ENCODE results near the gene WDFY2. TPM values are rescaled to one million over a fixed set of nuclear protein-coding genes. Genes with fewer than 3 reads are reported as not detected.

The WDFY2 gene
- total and polyA plus RNA-seq, 8 donors, result 1.4 to 22.6 (median 10.4) TPM

- no peak for TF ChIP-seq CTCF (IDR thresholded peaks at IDR 0.05)
- TF ChIP-seq POLR2AphosphoS5 (IDR thresholded peaks at IDR 0.05), result no peak
- TF ChIP-seq POLR2A (IDR thresholded peaks at IDR 0.05), result no peak
- no peak for TF ChIP-seq EP300 (IDR thresholded peaks at IDR 0.05)
Measured at GRCh38 chr13:51576754-51577153, 7.5 kb upstream of the WDFY2 start.

GRCh38 chr13:51577690-51578089 lies 6.6 kb upstream of the WDFY2 start:
- TF ChIP-seq POLR2A (IDR thresholded peaks at IDR 0.05) (no peak), EP300 (IDR thresholded peaks at IDR 0.05) (no peak), POLR2AphosphoS5 (IDR thresholded peaks at IDR 0.05) (no peak), CTCF (IDR thresholded peaks at IDR 0.05) (no peak)
- H3K4me1 ChIP-seq, result no peaks in the 10 kb centered on the region
- intact Hi-C loops (cut with DNase I; ENCODE audit: low total_unique reads), result no loop called here
- H3K27me3 ChIP-seq, result no peaks in the 10 kb centered on the region
- WGBS, 5 donors, result 31 to 51% (median 37%) methylated on average over 4 of the region's 4 CpGs
- no peaks in the 10 kb centered on the region for H3K36me3 ChIP-seq
- no peak overlapping the region for H3K4me3 ChIP-seq
- H3K27ac ChIP-seq, result no peak overlapping the region
- H3K9me3 ChIP-seq, result no peaks in the 10 kb centered on the region
- DNase-seq, result no peak

More at GRCh38 chr13:51576754-51577153, 7.5 kb upstream of the WDFY2 start:
- intact Hi-C loops (cut with DNase I; ENCODE audit: low total_unique reads), result no loop called here
- Histone ChIP-seq H3K27me3 (no peaks in the 10 kb centered on the region), H3K4me3 (no peak overlapping the region), H3K36me3 (no peaks in the 10 kb centered on the region), H3K4me1 (no peaks in the 10 kb centered on the region), H3K9me3 (no peaks in the 10 kb centered on the region), H3K27ac (no peak overlapping the region)
- no peak for DNase-seq
- WGBS, 5 donors, result 80 to 93% (median 91%) methylated on average over 1 of the region's 1 CpG

- 78 to 92% (median 84%) methylated on average over 7 of the region's 7 CpGs for WGBS, 5 donors
Measured at GRCh38 chr13:51579676-51580075, 4.6 kb upstream of the WDFY2 start.

GRCh38 chr13:51581148-51581820 lies 3.0 kb upstream of the WDFY2 start:
- Histone ChIP-seq H3K27ac (no peak overlapping the region), H3K4me1 (peaks cover 9 to 18% (median 17%) of the 10 kb centered on the region in 4 donors), H3K27me3 (no peaks in the 10 kb centered on the region), H3K36me3 (no peaks in the 10 kb centered on the region), H3K4me3 (no peak overlapping the region), H3K9me3 (no peaks in the 10 kb centered on the region)
- DNase-seq, result no peak
- 69 to 95% (median 73%) methylated on average over 1 of the region's 1 CpG for WGBS, 5 donors
- intact Hi-C loops (cut with DNase I; ENCODE audit: low total_unique reads), result loop anchor here (10.0 kb wide), 1 partner anchor 154 kb away; no protein-coding TSS in a partner anchor
- TF ChIP-seq EP300 (IDR thresholded peaks at IDR 0.05) (no peak), CTCF (IDR thresholded peaks at IDR 0.05) (no peak), POLR2A (IDR thresholded peaks at IDR 0.05) (no peak), POLR2AphosphoS5 (IDR thresholded peaks at IDR 0.05) (no peak)

More at GRCh38 chr13:51579676-51580075, 4.6 kb upstream of the WDFY2 start:
- H3K9me3 ChIP-seq, result no peaks in the 10 kb centered on the region
- intact Hi-C loops (cut with DNase I; ENCODE audit: low total_unique reads), result loop anchor here (10.0 kb wide), 1 partner anchor 155 kb away; no protein-coding TSS in a partner anchor
- H3K36me3 ChIP-seq, result no peaks in the 10 kb centered on the region
- peaks cover 0 to 6% (median 5%) of the 10 kb centered on the region in 4 donors for H3K4me1 ChIP-seq
- TF ChIP-seq POLR2AphosphoS5 (IDR thresholded peaks at IDR 0.05) (no peak), EP300 (IDR thresholded peaks at IDR 0.05) (no peak), CTCF (IDR thresholded peaks at IDR 0.05) (no peak)
- H3K4me3 ChIP-seq, result no peak overlapping the region
- DNase-seq, result no peak
- no peak overlapping the region for H3K27ac ChIP-seq
- H3K27me3 ChIP-seq, result no peaks in the 10 kb centered on the region

Measured in stomach (tissue), 9 donors.